ENCODE measurements around the gene TRNAU1AP.
A peak's percentile ranks its signal among the peaks of the same experiment; 100 is the strongest.
"Not testable (repeated sequence)": the region's sequence is repeated elsewhere in the genome, so short reads cannot be mapped to it uniquely, and the experiment has no call there.

Gene TRNAU1AP

GRCh38 chr1:28552758-28553663 is at the start of gene TRNAU1AP:
Gene TRNAU1AP, plus strand, starts transcription at chr1:28553085. Its CDS starts 26 bp downstream, at chr1:28553111.
- DNase-seq: peak; percentile 95 to 97 (median 97)

GRCh38 chr1:28503117-28503516 is 49.8 kb upstream of the TRNAU1AP start:
- no peak for DNase-seq

- DNase-seq: peak; percentile 95 to 99 (median 98)
Observed at GRCh38 chr1:28505406-28506187, 47.3 kb upstream of the TRNAU1AP start, which contains the start of gene RCC1. Gene RCC1, plus strand, starts transcription at chr1:28506043. Its CDS starts 23,824 bp downstream, at chr1:28529867.

- no peak for DNase-seq
Observed at GRCh38 chr1:28506907-28507246, 46.0 kb upstream of the TRNAU1AP start.

GRCh38 chr1:28507247-28507645 is 45.6 kb upstream of the TRNAU1AP start:
- DNase-seq: no peak

GRCh38 chr1:28507646-28508434 is 45.0 kb upstream of the TRNAU1AP start:
- no peak for DNase-seq

- DNase-seq: no peak
Observed at GRCh38 chr1:28508435-28508754, 44.5 kb upstream of the TRNAU1AP start.

- no peak for DNase-seq
Observed at GRCh38 chr1:28509705-28510272, 43.1 kb upstream of the TRNAU1AP start.

GRCh38 chr1:28510273-28510969 is 42.5 kb upstream of the TRNAU1AP start:
- DNase-seq: no peak

GRCh38 chr1:28510970-28511440 is 41.9 kb upstream of the TRNAU1AP start:
- DNase-seq: no peak

GRCh38 chr1:28512058-28512611 is 40.8 kb upstream of the TRNAU1AP start:
- no peak for DNase-seq

GRCh38 chr1:28514445-28514933 is 38.4 kb upstream of the TRNAU1AP start:
- DNase-seq: not testable (repeated sequence)

GRCh38 chr1:28516518-28516956 is 36.3 kb upstream of the TRNAU1AP start:
- no peak for DNase-seq

GRCh38 chr1:28517649-28517999 is 35.3 kb upstream of the TRNAU1AP start:
- no peak for DNase-seq

GRCh38 chr1:28518000-28518744 is 34.7 kb upstream of the TRNAU1AP start:
- DNase-seq: peak; percentile 88 to 96 (median 94)

GRCh38 chr1:28518745-28519341 is 34.0 kb upstream of the TRNAU1AP start:
- no peak for DNase-seq

- DNase-seq: no peak
Observed at GRCh38 chr1:28519946-28520725, 32.7 kb upstream of the TRNAU1AP start.

GRCh38 chr1:28520796-28521195 is 32.1 kb upstream of the TRNAU1AP start:
- DNase-seq: not testable (repeated sequence)

GRCh38 chr1:28521502-28522164 is 31.3 kb upstream of the TRNAU1AP start:
- no peak for DNase-seq
